Ovary (tissue), 3 donors: ENCODE measurements around the gene CD8B2.
"Not testable (repeated sequence)": the region's sequence is repeated elsewhere in the genome, so short reads cannot be mapped to it uniquely, and the experiment has no call there.

ENCODE experiments used
- EP300 ChIP-seq: sonication (generic); formaldehyde crosslinking; IDR thresholded peaks from one replicate; pipeline ENCODE4 v1.6.1; 2017; ENCODE audit warnings: antibody characterized with exemption
- POLR2A ChIP-seq: fragments of 450-650 bp; IDR thresholded peaks from one replicate; pipeline ENCODE4 v1.6.1; 2017; ENCODE audit warnings: antibody characterized with exemption, mild to moderate bottlenecking, moderate library complexity
- TF ChIP-seq, protein P1 (sequence below), 3 donors: fragments of 450-650 bp in 2 of 3; fragments of 200-600 bp in 1 of 3; IDR thresholded peaks; one replicate each; pipeline versions ENCODE4 v1.5.1 to v1.8.0; 2016 to 2022; ENCODE audit warnings: antibody characterized with exemption in 3 of 3, mild to moderate bottlenecking in 1 of 3
- donor health status: DM: no; HTN: no; CAD: no.

DNA sequence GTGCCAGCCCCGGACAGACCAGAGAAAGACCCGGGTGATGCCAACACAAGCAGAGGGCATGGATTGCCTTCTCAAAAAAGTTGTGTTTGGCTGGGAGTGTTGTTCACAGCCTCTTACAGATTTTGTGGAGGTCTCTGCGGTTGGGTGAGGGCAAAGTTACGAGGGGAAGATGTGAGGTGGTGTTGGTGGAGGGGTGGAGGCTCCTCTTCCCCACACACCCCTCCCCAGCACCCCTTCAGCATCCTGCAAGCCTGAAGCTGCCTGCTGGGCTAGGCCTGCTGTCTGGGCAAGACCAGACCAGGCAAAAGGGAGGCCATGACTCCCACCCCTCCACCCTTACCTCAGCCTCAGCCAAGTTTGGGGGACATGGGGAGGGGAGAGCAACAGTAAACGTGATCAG lies 26.2 kb downstream of the CD8B2 start:
- TF ChIP-seq EP300, POLR2A: not testable (repeated sequence)
- TF ChIP-seq, protein P1, sequence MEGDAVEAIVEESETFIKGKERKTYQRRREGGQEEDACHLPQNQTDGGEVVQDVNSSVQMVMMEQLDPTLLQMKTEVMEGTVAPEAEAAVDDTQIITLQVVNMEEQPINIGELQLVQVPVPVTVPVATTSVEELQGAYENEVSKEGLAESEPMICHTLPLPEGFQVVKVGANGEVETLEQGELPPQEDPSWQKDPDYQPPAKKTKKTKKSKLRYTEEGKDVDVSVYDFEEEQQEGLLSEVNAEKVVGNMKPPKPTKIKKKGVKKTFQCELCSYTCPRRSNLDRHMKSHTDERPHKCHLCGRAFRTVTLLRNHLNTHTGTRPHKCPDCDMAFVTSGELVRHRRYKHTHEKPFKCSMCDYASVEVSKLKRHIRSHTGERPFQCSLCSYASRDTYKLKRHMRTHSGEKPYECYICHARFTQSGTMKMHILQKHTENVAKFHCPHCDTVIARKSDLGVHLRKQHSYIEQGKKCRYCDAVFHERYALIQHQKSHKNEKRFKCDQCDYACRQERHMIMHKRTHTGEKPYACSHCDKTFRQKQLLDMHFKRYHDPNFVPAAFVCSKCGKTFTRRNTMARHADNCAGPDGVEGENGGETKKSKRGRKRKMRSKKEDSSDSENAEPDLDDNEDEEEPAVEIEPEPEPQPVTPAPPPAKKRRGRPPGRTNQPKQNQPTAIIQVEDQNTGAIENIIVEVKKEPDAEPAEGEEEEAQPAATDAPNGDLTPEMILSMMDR (IDR thresholded peaks at IDR 0.05): not testable (repeated sequence)
